GM19035 (cell line): ENCODE data around the gene LMF1.
"Not testable (repeated sequence)": the region's sequence is repeated elsewhere in the genome, so short reads cannot be mapped to it uniquely, and the experiment has no call there.

ENCODE experiments used
- ATAC-seq: cut with Tn5 transposase; IDR thresholded peaks from one replicate; pipeline ENCODE4 v1.9.1; 2021; ENCODE audit not compliant: unreplicated experiment

The LMF1 gene

DNA sequence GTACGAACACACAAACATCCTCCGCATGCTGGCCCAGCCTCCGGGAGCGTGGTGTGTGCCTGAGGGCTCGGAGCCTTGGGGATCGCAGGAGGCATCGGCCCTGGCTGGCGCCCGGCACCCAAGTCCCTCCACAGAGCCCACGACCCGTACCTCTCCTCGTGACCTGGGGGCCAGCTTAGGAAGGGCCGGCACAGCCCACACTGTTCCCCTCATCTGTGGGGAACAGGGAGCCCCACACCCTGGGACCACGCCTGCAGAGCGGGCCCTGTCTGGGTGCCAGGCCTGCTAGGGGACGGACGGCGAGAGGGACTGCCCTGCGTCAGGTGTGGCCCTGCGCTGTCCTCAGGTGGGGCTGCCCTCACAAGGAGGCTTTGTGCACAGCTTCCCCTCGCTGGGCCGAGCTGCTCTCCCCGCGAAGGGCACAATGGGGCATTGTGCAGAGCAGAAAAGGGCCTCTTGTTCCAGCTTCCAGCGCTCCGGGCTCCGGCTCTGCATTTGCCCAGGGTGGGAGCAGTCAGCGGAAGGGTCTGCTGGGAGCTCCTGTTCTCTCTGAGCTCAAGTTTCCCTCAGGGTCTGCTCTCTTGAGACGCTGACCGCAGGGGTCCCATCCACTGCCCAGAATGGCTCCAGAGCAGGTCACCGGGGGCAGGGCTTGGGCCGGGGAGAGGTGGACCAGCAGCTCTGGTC, 1.7 kb upstream of the LMF1 start:
- no peak for ATAC-seq

DNA sequence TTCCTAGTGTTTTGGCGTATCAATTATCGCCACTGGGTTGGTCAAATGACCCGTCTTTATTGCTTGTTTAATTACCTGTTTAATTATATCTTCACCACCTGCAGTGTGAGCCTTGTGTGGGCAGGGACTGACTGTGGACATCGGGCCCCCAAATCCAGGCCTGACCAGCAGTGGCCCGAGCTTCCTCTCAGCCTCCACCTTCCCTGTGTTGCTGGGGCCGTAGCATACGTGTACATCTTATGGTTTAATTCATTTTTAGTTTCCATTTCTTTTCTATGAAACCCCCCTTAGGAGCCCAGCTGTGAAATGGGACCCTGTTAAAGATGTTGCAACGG, 1.2 kb upstream of the LMF1 start:
- ATAC-seq: no peak

DNA sequence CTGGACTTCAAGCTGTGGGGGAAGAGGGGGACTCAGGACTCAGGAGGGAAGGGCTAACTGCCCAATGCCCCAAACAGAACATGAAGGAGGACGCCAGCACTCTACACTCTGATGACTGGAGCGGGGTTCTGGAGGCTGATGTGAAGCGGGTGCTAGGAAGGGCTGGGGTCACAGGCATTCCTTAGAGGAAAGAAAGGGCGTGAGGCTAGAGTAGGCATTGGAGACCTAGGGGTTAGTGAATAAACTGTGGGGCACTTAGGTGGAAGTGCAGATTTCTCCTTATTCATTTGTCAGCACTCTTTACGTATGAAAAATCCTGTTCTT, 760 bp upstream of the LMF1 start:
- no peak for ATAC-seq

DNA sequence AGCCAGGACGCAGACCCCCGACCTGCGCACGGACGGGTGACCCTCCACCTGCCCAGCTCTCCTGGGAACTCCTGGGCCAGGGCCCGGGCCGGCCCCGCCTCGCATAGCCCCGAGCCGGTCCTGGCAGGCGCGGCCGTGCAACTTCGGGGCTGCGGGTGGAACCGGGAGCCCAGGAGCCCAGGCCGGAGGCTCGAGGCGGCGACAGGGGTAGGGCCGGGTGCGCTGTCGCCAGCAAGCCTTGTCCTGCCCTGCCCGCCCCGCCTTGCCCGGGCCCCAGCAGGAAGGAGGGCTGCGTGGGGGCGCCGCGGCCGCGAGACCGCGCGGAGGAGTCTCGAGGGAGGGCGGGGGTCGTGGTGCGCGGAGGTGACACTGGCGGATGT, 408 bp downstream of the LMF1 start:
- ATAC-seq: no peak

DNA sequence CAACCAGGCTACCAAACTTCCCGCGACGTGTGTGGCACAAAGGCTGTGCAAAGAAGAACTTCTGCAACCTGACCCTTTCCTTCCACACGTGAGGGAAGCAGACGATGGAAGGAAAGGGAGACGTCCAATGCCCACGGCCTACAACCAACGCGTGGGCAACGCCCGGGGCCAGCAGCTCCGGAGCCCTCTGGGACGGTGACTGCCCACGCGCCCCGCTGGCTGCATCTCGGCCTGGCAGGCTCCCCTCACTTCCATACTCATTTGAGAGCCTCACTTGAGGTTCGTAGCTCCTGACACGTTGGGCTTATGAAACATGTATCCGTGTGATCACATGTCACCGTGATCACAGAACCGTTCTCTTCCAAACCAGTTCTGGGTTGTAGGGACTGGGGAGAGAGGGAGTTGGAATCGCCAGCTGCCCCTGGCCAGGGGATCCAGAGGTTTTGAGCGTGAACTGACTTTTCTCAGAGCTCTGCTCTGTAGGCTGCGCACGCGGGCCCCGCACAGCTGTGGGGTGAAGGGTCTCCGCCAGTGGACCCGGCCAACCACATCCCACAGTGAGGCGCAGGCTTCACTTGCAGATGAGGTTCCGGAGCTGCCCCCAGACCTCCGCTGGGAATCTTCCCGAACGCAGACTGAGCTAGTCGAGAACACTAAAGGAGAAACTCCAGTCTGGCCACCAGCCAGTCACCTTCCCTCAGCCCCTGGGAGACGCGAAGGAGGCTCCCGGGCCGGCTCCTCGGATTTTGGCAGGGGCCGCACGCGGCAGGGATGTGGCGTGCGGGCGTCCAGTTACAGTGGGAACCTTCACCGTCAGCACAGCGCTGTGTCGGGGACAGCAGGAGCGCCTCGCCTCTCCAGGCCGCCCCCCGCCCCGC, 1.0 kb downstream of the LMF1 start:
- no peak for ATAC-seq

DNA sequence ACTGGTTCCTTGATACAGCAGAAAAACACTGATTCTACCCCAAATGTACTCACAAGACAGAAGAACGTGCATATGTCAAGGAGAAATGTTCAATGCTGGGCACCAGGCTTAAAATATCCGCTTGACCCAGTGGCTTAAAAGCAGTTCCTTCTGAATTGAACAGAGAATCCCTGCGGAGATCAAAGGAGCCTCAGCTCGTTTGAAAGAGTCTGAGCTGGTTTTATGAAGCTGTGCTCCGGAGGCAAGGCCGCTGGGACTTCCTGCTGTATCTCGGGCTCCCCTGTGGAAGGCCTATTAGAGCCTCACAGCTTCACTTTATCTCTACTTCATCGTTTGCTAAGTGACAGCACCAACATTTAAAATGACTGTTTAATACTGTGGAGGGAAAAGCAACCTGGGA, 2.2 kb downstream of the LMF1 start:
- ATAC-seq: no peak

DNA sequence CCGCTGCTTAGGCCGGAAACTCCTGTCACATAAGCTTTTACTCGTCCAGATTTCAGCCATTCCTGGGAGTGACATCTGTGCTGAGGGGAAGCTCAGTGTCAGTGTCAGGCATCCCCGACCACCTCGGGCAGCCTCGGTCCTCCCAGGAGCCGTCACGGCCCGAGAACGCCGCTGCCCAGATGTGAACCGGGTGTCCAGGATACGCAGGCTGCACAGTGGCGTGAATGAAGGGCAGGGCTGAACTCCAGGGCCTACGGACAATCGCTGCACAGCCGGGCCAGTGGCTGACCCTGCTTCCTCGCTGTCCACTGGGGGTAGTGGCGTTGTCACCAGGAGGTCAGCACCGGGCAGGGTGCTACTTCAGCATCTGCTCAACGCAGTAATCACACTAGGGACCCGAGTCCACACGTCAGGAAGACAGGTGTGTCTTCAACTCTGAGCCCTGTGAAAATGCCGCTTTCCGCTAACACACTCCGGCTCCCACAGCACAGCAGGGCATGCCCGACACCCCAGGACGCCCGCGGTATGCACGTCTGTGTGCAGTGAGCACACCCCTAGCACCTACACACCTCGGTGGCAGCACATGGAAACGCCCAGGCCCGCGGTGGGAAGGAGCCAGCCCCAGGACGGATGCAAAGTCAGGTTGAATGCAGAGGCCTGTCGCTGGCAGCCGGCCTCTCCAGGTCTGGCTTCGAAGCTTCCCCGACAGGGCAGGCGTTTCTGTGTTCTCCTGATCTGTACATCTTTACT, 3.1 kb downstream of the LMF1 start:
- ATAC-seq: no peak

DNA sequence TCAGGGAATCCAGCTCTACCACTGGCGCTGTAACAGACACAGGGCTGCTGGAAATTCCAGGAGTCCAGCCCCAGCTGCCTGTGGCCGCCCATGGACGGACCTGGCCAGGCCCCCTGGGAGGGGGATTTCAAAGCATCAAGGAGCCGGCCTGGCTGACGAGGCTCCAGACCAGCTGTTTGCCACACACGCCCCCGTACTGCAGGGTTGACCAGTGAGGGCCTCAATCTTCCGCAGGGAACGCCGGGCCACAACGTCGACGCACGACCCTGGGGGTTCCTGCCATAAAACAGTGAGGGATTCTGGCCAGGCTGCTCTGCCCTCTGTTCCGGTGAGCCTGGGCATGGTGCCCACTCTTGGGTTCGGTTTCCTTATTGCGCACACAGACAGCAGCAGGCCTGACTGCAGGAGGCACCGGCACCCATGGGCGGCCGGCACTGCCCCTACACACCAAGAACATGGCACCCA, 3.7 kb downstream of the LMF1 start:
- no peak for ATAC-seq

DNA sequence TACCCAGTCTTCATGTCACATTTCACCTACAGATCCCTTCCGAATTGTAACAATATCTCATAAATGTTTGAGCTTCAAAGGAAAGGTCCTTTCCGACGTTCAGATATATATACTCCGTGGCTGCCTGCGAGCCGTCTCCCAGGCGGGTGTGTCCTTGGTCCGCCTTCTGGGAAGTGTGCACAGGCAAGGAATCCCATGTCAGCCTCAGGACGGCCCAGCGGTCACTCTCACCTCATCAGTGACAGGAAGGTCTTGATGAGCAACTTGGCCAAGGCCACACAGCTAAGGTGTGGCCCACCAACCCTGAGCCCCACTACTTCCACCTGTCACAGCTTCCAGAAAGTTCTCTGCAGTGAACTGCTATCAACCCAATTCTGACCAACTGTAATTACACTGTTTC, 4.3 kb downstream of the LMF1 start:
- ATAC-seq: no peak

DNA sequence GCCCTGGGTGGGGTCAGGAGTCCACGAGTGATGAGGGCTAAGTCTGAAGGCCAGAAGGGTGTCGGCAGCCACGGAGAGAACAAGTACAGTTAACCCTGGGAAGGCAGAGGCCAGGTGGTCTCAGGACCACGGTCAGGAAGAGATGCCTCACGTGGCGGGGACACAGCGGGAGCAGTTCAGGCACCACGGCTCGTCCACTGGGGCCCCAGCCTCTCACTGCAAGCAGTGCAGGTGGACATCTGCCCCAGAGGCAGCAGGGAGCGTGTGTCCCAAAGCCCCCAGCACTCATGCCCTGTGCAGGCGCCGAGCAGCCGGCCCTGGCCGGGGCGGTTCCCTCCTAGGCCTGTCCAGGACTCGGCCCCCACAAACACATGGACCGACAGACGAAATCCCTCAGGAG, 4.7 kb downstream of the LMF1 start:
- no peak for ATAC-seq

DNA sequence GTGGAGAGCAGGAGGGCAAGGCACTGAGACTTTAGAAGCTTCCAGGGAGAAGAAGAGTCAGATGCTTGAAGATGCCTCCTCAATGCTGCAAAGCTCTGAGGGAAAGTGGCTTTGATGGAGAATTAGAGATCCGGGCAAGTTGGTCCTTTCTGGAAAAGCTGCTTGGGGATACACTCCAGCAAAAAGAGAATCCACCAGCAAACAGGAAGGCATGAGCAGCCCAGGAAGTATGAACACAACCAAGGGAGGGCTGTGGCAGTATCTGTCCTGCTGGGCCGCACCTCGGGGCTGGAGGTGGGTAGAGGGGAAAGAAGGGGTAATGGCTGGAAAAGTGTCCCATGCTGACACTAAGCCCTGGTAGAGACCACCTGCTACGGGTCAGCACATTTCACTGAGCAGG, 5.3 kb downstream of the LMF1 start:
- no peak for ATAC-seq

DNA sequence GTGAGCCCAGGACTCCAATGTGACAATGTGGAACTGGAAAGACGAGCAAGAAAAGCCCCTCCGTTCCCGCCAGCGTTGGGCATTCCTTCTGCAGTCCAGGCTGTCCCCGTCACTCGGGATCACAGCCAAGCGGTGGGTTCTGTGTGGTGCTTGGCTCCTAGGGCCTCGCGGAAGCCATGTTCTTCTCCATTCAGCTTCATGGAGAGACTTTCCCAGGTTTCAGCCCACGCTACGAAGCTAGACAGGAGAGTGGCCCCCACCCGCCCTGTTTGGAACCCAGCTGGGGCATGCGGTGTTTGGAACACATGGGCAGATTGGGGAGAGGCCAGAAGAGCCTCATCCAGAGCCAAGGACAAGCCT, 5.8 kb downstream of the LMF1 start:
- ATAC-seq: no peak

DNA sequence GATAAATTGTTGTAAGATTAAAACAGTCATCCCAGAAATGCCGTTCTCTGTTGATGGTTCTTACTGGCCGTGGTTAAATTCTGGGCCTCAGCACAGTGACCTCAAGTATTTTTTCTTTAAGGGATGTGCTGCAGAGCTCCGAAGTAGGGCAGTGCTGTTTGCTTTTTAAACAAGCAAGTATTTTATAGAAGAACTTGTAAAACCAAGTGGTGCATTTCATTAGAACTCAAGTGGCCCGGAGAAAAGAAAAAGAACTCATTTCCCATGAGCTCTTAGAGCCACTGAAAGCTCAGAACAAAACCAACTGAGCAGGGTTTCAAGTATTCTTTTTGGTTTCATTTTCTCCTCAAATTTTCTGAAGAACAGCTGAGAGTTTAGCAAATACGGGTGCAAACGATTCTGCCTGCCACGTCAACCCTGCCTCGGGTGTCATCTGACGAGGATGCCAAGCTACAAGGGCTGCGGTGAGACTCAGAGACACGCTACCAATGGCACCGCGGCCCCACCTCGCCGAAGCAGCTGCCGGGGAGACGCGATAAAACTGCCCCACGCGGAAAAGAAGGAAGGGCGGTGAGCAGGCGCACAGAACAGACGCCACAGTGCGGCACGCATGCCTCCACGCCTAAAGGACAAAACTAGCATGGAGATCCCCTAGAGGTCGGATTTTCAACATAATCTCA, 6.3 kb downstream of the LMF1 start:
- no peak for ATAC-seq

DNA sequence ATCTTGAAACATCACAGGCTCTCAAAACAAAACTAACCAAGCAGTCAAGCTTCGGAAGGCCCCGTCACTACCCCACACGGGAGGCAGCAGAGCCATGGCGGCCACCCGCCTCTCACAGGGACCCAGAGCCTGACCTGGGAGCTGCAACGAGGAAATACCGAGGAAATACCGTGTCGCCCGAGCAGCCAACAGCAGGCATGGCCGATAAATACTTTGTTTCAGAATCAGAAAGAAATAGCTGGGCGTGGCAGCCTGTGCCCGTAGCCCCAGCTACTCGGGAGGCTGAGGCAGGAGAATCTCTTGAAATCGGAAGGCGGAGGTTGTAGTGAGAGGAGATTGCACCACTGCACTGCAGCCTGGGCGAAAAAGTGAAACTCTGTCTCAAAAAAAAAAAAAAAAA, 6.9 kb downstream of the LMF1 start:
- no peak for ATAC-seq

DNA sequence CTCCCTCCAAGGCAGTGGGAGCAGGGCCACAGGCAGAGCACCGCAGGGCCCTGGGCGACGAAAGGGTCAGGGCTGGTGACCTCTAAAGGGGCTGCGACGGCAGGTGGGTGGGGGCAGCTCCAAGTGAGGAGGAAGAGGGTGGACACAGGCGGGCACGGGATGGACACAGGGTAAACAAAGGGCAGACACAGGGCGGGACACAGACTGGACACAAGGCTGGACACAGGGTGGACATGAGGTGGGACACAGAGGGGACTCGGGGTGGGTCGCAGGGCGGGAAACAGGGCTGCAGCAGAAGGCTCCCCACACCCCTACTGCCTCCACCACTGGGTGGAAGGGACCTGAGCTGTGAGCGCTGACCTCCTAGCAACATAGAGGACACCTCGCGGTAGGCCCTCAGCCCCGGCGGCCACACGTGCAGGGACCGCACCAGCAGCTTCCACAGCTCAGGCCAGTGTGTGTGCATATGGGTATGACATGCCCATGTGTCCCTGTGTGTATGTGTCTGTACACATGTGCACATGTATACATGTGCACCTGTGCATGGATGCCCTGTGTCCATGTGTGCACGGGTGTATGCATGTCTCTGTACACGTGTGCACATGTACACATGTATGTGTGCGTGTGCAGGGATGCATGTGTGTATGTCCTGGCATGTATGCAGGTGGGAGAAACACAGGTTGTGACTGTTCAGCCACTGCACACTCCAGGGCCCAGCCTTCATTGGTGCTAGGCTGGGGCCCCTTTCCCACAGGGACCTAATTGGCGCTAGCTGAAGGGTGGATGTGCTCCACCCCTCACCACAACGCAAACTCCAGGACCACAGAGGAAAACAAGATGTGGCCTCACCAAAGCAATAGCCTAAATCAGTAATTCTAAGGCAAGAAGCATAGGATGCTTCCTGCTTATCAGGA, 7.6 kb downstream of the LMF1 start:
- ATAC-seq: no peak

DNA sequence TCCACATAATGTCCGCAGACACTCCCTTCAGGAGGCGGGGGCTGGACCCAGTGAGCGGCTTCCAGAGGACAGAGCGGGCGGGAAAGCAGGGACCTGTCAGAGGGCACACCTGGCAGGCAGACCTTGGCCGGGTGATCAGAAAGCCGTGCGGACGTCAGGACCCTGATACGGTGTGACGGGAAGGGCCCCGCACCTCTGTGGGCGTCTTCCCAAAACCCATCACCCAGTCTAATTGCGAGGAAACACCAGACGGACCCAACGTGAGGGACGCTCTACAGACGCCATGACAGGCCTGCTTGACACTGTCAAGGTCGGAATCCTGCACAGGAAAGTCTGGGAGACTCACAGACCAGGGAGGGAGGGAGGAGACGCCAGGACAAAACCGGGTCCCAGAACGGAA, 8.4 kb downstream of the LMF1 start:
- no peak for ATAC-seq

DNA sequence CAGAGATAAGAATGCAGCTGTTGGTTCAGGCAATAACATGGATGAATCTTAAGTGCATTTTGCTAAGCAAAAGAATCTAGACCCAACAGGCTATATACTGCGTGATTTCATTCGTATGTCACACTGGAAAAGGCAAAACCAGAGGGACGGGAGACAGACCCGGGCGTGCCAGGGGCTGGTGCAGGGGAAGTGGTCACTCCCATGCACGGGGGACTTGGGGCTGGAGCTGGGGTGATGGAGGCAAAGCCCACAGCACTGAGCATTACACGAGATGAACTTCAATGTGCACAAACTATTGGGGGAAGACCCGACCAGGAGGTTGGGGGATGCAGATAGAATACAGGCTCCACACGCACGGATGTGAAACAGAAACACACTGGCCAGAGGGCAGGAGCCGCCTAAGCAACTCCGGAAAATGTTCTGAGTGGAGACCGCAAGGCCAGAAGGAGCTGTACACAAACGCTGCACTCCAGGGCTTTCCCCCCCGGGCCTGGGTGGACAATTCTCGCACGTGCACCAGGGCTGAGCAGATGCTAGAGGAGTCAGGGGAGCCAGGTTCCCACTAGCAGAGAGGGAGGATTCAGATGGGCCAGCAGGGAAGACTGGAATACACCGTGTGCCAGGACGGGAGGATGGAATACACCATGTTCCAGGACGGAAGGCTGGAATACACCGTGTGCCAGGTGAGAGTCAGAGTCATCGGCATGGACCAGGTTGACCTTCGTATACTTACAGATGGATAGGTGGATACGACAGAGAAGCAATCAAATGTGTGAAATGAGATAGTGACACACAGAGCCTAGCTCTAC, 11.3 kb downstream of the LMF1 start:
- ATAC-seq: no peak

DNA sequence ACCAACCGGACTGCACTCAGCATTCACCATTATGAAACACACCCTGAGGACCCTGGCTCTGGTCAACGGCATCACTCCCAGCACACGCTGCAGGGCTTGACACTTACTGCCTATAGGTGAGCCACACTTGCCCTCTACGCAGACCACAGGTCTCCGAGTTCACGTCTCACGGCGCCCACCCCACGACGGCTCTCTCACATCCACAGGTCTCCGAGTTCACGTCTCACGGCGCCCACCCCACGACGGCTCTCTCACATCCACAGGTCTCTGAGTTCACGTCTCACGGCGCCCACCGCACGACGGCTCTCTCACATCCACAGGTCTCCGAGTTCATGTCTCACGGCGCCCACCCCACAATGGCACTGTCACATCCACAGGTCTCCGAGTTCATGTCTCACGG, 15.0 kb downstream of the LMF1 start:
- not testable (repeated sequence) for ATAC-seq

DNA sequence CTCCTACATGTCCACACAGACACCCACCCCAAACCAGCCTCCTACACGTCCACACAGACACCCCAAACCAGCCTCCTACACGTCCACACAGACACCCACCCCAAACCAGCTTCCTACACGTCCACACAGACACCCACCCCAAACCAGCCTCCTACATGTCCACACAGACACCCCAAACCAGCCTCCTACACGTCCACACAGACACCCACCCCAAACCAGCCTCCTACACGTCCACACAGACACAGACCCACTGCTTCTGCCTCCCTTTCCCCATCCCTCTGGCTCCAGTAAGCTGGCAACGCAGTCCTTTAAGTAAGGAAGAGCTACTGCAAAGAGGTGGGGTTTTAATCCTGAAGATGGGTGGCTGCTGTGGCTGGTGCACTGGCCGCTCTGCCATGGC, 17.0 kb downstream of the LMF1 start:
- ATAC-seq: not testable (repeated sequence)

DNA sequence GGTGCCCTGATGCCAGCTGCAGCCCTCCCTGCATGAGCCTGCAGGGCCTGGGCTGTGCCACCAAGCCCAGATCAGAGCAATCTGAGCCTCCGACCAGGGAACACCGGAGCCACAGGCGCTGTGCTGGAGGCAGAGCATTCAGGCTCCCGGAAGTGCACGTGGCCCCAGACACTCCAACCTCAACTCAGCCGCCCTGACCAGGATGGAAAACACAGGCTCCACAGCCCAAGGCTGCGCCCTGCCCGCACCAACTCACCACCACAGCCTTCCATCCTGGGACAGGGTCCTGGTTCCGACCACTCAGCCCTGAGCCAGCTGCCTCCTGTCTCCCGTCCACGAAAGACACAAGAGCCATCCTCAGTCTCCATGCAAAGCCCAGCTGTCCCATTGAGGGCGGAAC, 18.5 kb downstream of the LMF1 start:
- no peak for ATAC-seq
